ENCODE results near the gene LAMA3.

- TF ChIP-seq CTCF (IDR thresholded peaks at IDR 0.05) (no peak), POLR2AphosphoS5 (IDR thresholded peaks at IDR 0.05; ENCODE audit: low read depth, low read length) (no peak), REST (IDR thresholded peaks at IDR 0.05; ENCODE audit: insufficient read depth in 1 of 2, low read depth in 2 of 2, low read length in 1 of 2) (no peak), SIN3A (IDR thresholded peaks at IDR 0.05; ENCODE audit: borderline replicate concordance, insufficient read depth, low read depth, low read length) (no peak), TCF7L2 (IDR thresholded peaks at IDR 0.05; ENCODE audit: low read depth, low read length) (no peak)
Observed at GRCh38 chr18:23889907-23890306, 200.7 kb downstream of the LAMA3 start.

Data from Panc1 (cell line).